DMS114 treated with DMSO at 0.1 percent for 48 hours (cell line): ENCODE data around the gene HOXC9.

Experiments used
- DNase-seq: peaks from one replicate; lab custom pipeline; 2025; ENCODE audit not compliant: unreplicated experiment; lab: John Stamatoyannopoulos, UW

HOXC9 gene

GRCh38 chr12:53975479-53976152 lies 24.3 kb upstream of the HOXC9 start:
- no peak for DNase-seq

- DNase-seq, result no peak
Measured at GRCh38 chr12:53976172-53976822, 23.7 kb upstream of the HOXC9 start.

- no peak for DNase-seq
Measured at GRCh38 chr12:53976823-53977595, 23.0 kb upstream of the HOXC9 start.

GRCh38 chr12:53977596-53978445 lies 22.1 kb upstream of the HOXC9 start:
- no peak for DNase-seq

DNA sequence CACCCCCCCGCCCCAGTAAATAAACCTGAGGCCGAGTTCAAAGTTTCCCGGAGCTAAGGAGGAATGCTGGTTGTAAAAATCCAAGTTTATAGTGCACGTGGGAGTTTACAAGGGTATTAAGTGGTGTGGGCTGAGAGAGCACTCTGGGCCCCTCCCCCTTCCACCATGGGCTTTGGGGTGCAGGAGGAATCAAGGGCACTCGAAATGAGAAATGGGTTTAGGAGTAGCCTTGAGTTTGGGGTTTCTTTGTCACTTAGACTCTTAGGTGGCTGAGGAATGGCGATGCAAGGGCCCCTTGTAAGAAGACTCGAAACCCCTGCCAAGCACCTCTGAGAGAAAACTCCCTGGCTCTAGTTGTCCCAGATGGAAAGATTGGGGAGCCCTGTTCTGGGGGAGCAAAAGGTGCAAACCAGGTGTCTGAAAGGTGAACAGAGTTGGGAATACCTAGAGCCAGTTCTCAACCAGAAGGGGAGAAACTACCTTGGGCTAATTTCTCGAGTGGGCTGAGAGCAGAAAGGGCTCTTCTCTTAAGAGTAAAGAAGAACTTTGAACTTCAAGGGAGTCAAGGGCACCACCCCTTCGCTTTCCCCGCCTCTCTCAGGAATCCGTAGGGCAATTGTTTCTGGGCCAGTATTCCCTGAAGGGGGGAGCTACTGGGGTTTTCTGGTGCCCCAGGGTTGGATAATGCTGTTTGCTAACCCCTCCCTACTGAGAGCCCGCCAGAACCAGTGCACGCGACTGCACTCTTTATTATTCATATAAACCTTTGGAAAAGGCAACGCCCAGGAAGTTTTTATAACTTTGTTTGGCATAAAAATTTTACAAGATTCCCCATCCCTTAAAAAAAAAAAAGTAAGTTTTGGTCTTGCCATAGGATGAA lies 21.2 kb upstream of the HOXC9 start:
- DNase-seq, result no peak

- no peak for DNase-seq
Measured at GRCh38 chr12:53980104-53980801, 19.7 kb upstream of the HOXC9 start.

- no peak for DNase-seq
Measured at GRCh38 chr12:53980802-53981496, 19.0 kb upstream of the HOXC9 start.

DNA sequence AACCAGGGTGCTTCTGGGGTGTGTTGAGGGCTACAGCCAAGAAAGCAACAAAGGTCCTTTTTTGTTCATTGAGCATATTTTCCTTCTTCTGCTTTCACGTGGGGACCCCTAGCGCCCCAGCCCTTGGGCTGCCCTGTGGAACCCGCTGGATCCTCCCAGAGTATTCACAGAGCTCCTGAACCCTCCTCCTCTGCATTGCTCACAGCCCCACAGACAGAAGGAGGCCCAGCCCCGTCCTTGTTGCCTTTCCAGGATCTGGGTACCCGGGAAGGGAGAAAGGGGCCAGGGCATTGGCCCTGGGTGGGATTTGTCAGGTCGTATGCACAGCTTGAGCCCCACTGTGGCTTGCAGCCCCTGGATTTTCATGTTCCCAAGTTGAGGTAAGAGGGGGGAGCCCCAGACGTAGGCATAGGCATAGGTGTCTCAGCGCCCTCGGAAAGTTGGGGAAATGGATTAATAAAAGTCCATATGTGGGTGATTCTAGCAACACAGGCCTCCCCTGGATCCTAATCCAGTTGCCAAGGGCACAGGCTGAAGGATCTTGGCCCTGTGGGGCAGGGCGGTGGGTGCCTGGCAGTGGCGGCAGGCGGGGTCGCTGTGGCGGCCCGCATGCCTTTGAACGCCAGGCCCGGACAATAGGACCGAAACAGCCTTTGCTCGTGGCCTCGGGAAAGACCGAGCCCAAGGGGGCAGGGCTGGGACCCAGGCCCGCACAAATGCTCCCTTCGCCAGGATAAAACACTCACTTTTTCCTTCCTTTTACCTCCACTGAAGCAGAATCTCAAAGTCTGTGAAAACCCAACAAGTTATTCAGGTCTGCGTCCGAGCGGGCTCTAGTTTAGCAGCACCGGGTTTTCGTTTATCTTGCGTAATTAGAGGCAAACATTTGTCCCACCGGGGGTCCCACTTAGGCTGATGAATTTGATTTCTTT lies 18.1 kb upstream of the HOXC9 start:
- DNase-seq, result no peak

DNA sequence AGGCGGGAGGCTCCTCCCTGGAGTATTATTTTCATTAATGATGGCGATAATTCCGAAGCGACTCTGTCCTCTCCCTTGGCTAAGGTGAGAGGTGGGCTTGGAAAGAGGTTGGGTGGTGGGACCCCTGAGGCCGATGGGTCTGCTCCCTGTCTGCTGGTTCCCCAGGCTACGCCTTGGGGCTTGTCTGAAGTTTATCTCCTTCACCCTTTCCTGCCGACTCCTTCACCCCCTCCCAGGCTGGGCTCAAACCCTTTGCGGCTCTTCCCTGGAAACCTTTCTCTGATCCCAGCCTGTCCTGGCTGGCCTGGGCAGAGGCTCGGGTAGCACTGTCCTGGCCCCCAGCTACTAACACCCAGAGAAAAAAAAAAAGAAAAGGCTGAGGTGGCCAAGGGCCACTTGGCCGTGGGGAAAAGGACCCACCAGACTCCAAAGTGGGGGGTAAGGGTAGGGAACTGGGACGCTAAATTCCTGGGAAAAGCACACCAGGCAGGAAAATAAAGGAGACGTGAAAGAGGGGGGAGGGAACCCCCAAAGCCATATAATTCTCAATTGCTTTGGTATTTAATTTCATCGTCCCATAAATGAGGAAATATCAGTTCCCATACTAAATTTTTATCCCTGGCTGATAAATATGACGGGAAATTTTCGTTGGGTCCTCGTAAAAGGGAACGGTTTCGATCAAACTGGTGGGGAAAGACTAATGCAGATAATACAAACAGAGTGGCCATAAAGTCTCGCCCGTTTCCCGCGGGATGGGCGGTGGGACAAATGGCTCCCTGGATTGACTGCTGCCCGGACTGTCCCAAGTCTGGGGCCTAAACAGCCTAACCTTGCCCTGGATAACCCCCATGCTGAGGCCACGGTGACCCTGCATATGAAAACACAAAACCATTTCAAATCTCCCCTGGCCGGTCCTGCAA lies 17.1 kb upstream of the HOXC9 start:
- no peak for DNase-seq

DNA sequence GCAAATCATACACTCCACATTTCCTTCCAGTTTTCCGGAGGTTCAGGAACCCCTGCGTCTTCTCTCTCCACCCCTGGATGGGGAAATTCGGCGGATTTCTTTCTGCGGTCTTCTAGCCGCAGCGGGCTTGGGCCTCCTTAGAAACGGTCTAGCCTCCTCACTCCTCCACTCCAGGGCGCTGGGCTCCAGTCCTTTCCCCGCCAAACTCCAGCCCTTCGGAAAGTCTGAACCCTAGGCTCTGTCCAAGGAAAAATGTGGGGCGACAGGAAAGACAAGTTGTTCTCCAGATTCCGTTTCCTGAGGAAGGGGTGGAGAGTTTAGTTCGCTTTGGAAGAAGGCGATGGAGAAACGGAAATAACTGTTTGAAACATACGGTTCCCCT lies 16.4 kb upstream of the HOXC9 start:
- DNase-seq, result no peak

DNA sequence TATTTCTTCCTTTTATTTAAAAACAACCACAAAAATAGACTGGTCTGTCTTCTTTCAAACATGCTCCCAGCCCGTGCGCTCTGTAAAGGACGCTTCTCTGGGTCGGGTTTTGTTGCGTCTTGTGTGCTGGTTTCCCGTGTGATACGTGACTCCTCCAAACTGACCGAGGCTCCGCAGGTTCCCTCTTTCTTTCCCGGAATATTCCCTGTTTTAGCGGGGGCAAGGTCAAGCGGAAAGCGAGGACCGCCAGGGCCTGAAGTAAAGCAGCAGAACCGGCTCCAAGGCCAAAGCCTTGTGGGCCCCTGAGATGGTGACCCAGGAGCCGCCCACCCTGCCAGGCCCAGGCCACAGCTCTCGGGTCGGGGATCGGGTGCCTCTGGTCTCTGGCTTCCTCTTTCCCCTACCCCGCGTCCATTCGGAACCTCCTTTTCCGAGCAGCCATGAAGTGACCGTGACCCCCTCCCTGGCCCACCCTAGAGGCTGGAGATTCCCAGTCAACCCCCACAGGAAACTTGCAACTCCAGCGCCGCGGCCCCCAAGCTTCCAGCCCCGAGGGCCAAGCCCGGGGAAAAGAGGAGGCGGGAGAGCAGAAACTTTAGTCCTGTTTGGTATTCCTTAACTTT lies 15.9 kb upstream of the HOXC9 start:
- DNase-seq, result no peak

- peak; percentile 95 for DNase-seq
Measured at GRCh38 chr12:53984901-53985691, 14.9 kb upstream of the HOXC9 start, which contains the start of gene HOXC10. Gene HOXC10, plus strand, starts transcription at chr12:53985146. Its CDS starts 114 bp downstream, at chr12:53985260.

- no peak for DNase-seq
Measured at GRCh38 chr12:53985692-53985993, 14.3 kb upstream of the HOXC9 start.

DNA sequence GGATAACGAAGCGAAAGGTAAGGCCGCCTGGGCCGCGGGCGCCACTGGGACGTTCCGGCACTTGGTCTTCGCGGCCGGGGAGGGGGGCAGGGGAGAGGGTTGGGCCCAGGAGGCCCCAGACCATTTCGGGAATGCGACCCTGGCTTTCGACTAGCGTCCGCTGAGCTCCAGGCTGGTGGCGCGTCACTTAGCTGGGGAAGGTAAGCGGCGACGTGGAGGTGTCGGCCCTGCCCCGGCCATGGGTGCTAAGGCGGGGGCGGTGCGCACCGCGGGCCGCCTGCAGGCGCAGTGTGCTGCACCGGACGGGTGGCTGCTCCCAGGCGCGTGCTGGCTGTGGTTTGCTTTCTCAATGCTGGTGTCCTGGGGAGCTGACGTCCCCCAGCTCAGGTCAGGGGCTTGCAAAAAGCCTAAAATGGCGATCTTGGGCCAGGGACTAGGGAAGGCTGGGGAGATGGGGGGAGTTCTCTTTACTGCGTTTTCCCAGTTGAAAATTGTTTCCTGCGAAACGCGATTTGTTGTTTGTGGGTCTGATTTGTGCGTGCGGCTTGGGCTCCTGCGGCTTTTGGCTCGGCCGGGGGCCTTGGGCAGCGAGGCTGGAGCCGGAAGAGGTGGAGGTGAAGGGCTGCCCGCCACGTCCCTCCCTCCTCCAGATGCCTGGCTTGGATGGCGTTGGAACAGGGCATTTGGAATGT lies 13.8 kb upstream of the HOXC9 start:
- DNase-seq, result no peak
